GM19238 (cell line): ENCODE data around the gene RPS3.
A peak's percentile ranks its signal among the peaks of the same experiment; 100 is the strongest.

Experiments used
- DNase-seq: peaks from one replicate; pipeline ENCODE4 v3.0.0; 2011; ENCODE audit warnings: low spot score; ENCODE audit not compliant: insufficient read length

RPS3 gene

DNA sequence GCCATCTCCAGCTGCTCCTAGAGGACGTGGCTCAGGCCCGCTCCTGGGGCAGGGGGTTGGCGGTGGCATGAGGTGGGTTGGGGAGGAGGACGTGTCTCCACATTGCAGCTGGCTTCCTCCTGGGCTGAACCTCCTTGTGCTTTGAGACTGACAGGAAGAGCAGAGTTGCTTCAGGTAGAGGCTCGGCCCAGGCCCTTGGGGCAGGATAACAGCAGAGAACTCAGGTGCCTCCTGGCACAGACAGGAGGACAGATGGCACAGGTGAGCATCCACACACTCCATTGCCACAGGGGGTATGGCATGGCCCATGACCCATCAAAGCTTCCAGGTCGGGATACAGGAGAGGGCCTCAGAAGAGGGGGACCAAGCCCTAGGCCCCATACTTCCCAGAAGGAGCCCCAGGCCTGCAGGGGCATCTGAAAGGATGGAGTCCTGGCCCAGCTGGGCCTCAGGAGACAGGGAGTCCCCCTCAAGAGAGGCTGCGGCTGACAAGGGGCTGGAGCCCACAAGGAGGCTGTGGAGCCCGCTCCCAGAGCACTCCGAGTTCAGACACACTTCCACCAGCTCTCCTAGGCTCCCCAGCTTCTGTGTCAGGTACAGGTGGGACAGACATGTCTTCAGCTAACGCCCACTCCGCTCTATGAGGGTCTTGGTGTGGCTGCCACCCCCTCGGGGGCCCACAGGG is 35.7 kb downstream of the RPS3 start:
- no peak for DNase-seq

GRCh38 chr11:75435571-75435925 is 36.2 kb downstream of the RPS3 start:
- no peak for DNase-seq

DNA sequence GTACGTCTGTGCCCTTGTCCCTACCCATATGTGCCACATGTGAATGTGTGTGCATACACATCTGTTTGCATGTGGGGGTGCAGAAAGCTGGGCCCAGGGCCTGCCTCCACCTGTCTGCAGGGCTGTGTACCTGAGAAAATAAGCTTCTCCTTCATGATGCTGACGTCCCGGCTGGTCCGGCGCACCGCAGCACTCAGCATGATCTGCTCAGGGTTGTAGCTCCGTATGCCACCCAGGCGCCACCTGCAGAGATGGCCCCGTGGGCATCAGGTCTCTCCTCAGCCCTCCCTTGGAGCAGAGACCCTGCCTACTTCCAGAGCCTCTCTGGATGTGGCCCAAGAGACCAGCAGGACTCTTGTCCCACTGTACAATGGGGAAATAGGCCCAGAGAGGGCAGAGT is 37.5 kb downstream of the RPS3 start:
- no peak for DNase-seq

DNA sequence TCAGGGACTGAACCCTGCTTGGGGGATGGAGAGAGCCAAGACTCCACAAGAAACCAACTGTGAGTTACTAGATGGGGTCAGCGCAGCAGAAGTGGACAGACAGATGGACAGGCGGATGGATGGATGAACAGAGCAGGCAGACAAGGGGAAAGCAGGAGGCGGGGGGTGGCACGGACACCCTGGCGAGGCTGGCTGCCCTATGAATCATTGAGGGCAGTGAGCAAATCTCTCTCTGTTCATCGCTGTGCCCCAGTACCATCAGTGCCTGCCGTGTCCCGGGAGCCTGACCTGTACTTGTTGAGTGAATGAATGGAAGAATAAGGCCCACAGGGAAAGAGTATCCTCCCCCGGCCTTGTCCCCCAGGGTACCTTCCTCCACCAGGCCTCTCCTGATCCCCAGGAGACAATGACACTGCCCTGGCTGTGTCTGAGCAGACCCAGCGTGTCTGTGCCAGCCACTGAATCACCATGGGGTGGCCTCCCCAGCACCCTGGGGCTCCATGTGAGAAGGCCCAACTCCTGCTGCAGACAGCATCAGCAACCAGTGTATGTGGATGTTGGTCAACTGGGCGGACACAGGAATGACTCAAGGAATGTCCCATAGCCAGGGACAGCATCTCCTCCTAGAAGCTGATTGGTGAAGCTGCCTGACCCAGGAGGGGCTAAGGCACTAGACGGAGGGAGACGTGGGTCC is 38.8 kb downstream of the RPS3 start:
- no peak for DNase-seq

DNA sequence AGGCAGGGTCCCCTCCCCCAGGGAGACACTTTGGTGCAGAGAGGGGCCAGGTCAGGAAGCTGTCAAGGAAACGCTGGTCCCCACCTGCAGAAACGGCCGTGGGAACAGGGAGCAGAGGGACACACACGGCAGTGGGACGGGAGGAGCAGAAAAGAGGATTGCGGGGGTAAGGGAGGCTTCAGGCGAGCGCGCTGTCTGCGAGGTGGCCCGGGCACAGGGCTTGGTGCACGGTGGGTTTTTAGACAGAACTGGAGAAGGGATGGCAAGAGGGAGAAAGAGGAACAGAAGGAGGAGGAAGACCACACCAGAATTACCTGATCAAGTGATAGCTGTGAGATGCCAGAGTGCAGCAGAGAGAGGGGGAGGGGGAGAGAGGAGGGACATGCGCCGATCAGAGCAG is 39.7 kb downstream of the RPS3 start:
- DNase-seq, result no peak

GRCh38 chr11:75439495-75440120 is 40.3 kb downstream of the RPS3 start:
- no peak for DNase-seq

GRCh38 chr11:75440960-75441803 is 41.9 kb downstream of the RPS3 start:
- DNase-seq, result no peak

DNA sequence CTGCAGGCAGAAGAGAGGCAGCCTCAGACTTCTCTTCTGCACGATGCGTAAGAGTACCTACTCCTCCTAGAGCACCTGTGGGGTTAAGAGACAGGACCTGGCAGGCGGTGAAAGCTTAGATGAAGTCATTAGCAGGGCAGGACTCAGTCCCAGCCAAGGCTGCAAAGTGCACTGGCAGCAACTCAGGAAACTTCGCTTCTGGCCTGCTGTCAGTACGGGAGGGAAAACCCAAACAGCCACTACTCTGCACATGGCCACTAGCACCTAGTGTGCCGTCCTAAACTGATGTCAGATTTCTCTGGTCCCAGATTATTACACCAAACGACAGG is 42.5 kb downstream of the RPS3 start:
- no peak for DNase-seq

GRCh38 chr11:75442161-75442885 is 43.0 kb downstream of the RPS3 start:
- no peak for DNase-seq

DNA sequence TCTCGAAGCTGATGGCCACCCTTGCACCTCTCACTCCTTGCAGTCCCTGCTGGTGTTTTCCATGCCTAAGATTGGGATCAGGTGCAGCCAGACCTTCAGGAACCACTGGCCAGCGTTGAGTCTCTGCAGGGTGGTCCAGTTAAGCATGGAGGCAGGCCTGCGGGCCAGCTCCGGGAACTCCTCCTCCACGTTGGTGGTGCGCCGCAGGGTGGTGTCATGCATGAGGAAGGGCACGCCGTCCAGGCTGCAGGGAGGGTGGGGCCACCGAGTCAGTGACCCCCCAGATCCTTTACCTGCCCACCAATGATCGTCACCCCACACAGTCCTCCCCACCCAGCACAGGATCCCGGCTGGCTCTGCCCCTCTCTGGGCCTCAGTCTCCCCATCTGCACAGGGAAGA is 43.7 kb downstream of the RPS3 start:
- no peak for DNase-seq

GRCh38 chr11:75445315-75445953 is 46.1 kb downstream of the RPS3 start:
- DNase-seq, result peak; percentile 82

DNA sequence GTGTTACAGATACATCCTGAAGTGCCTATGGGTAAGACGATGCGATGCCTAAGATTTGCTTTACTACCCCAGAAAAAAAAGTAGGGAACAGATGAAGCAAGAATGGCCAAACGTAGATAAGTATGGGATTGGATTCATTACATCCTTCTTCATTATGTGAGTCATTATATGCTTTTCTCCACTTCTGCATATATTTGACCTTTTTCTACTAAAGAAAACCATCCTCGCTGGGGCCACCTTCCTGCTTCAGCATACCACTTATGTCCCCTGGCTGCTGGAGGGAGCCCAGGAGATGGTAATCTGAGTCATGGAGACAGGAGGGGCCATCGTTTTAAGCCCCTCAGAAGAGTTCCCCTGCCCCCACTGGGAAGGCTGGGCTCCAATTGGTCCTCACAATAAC is 48.1 kb downstream of the RPS3 start:
- DNase-seq, result no peak

DNA sequence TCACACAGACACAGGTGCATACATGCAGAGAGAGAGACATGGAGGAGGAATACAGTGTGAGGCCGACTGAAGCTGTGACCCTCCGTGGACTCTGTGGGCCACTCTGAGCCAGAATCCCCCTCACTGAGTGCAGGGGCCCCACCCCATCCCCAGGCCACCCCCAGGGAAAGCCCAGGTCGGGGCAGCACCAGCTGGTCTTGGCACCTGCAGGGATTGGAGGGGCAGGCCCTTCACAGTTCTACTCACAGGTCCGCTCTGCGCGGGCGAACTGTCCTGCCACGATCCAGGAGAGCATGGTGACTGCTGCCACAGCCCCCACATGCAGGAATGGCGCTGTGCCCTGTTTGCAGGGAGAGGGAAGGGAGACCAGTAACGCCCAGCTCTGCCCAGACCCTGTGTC is 50.0 kb downstream of the RPS3 start:
- DNase-seq, result no peak

DNA sequence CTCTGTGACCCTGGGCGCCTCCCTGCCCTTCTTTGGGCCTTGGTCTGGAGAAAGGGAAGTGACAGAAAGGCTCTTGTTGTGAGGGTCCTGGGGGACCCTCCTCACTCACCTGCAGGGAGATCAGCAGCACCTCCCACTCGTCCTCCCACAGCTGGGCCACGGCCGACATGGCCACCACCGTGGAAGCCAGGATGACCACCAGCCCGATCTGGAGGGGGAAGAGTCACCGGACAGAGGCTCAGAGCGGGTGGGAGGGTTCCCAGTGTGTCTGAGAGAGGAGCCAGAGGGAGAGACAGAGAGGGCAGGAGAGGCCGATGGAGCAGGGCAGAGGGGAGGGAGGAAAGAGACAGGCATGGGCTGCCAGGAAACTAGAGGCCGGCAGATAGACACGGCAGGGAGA is 50.5 kb downstream of the RPS3 start:
- no peak for DNase-seq

- DNase-seq, result no peak
These were observed 50.9 kb downstream of the RPS3 start for GRCh38 chr11:75450236-75450635.

GRCh38 chr11:75450826-75451821 is 51.8 kb downstream of the RPS3 start:
- no peak for DNase-seq

DNA sequence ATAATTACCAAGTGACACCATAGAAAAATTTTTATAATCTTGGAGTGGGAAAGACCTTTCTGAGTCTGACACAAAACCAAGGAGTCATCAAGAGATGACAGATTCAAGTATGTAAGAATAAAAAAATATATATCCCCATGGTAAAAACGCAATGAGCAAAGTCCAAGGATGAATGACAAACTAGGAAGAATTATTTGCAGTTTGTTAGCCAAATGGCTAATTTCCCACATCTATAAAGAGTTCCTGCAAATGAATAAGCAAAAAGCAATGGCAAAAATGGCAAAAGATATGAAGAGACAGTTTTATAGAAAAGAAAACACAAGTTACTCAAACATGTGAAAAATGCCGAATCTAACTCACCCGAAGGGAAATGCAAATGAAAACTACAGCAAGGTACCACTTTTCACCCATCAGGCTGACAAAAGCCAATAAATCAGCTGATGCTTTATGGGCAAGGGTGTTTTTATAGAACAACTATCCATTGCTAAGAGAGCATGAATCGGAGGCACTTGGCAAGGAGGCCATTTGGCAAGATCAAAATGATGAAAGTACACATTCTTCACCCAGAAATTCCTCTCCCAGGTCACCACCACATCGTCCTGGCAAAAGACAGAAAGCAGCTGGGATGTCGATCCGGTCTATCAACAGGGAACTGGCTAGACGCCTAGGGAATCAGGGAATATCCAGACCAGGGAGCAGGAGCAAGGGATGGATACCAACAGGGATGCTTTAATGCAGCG is 54.8 kb downstream of the RPS3 start:
- DNase-seq, result no peak

GRCh38 chr11:75454987-75455386 is 55.7 kb downstream of the RPS3 start:
- DNase-seq, result no peak
